Measurements from ENCODE around the gene SGIP1. TPM values are rescaled to one million over a fixed set of nuclear protein-coding genes. Genes with fewer than 3 reads are reported as not detected.

Gene SGIP1
- total RNA-seq, 1 donor from 2014 or later: not detected

GRCh38 chr1:66505671-66506392, 28.1 kb upstream of the SGIP1 start:
- Mint-ChIP-seq H3K9me3 (no peaks in the 10 kb centered on the region), H3K4me1 (no peaks in the 10 kb centered on the region), H3K4me3 (no peak overlapping the region), H3K27me3 (peaks cover 28% of the 10 kb centered on the region), H3K27ac (no peak overlapping the region), H3K36me3 (ENCODE audit: low read depth) (no peaks in the 10 kb centered on the region)
- intact Hi-C loops (cut with micrococcal nuclease): no loop called here
- DNase-seq: no peak

- no peak overlapping the region for H3K27ac Mint-ChIP-seq
- no peaks in the 10 kb centered on the region for H3K4me1 Mint-ChIP-seq
- no peaks in the 10 kb centered on the region for H3K9me3 Mint-ChIP-seq
- DNase-seq: no peak
- H3K36me3 Mint-ChIP-seq (ENCODE audit: low read depth): no peaks in the 10 kb centered on the region
- intact Hi-C loops (cut with micrococcal nuclease): no loop called here
- peaks cover 28% of the 10 kb centered on the region for H3K27me3 Mint-ChIP-seq
- H3K4me3 Mint-ChIP-seq: no peak overlapping the region
Observed at GRCh38 chr1:66506393-66506687, 27.6 kb upstream of the SGIP1 start.

GRCh38 chr1:66506991-66507390, 27.0 kb upstream of the SGIP1 start:
- Mint-ChIP-seq H3K27ac (no peak overlapping the region), H3K9me3 (no peaks in the 10 kb centered on the region), H3K4me1 (no peaks in the 10 kb centered on the region), H3K27me3 (peaks cover 24% of the 10 kb centered on the region), H3K4me3 (no peak overlapping the region), H3K36me3 (ENCODE audit: low read depth) (no peaks in the 10 kb centered on the region)
- DNase-seq: no peak
- intact Hi-C loops (cut with micrococcal nuclease): no loop called here

GRCh38 chr1:66510407-66510806, 23.5 kb upstream of the SGIP1 start:
- H3K9me3 Mint-ChIP-seq: no peaks in the 10 kb centered on the region
- intact Hi-C loops (cut with micrococcal nuclease): no loop called here
- H3K27ac Mint-ChIP-seq: no peak overlapping the region
- H3K4me1 Mint-ChIP-seq: no peaks in the 10 kb centered on the region
- DNase-seq: peak; percentile 40
- H3K27me3 Mint-ChIP-seq: peaks cover 16% of the 10 kb centered on the region
- H3K36me3 Mint-ChIP-seq (ENCODE audit: low read depth): no peaks in the 10 kb centered on the region
- H3K4me3 Mint-ChIP-seq: no peak overlapping the region

GRCh38 chr1:66511118-66511517, 22.8 kb upstream of the SGIP1 start:
- Mint-ChIP-seq H3K27me3 (peaks cover 20% of the 10 kb centered on the region), H3K36me3 (ENCODE audit: low read depth) (no peaks in the 10 kb centered on the region), H3K9me3 (no peaks in the 10 kb centered on the region), H3K4me3 (no peak overlapping the region), H3K4me1 (no peaks in the 10 kb centered on the region), H3K27ac (no peak overlapping the region)
- intact Hi-C loops (cut with micrococcal nuclease): no loop called here
- DNase-seq: peak; percentile 41

GRCh38 chr1:66517959-66518358, 16.0 kb upstream of the SGIP1 start:
- Mint-ChIP-seq H3K27ac (no peak overlapping the region), H3K4me3 (no peak overlapping the region), H3K4me1 (no peaks in the 10 kb centered on the region), H3K36me3 (ENCODE audit: low read depth) (no peaks in the 10 kb centered on the region), H3K27me3 (peaks cover 24% of the 10 kb centered on the region), H3K9me3 (no peaks in the 10 kb centered on the region)
- DNase-seq: no peak
- intact Hi-C loops (cut with micrococcal nuclease): no loop called here

- H3K4me3 Mint-ChIP-seq: no peak overlapping the region
- H3K27me3 Mint-ChIP-seq: peaks cover 22% of the 10 kb centered on the region
- no peaks in the 10 kb centered on the region for H3K4me1 Mint-ChIP-seq
- no peak overlapping the region for H3K27ac Mint-ChIP-seq
- DNase-seq: no peak
- intact Hi-C loops (cut with micrococcal nuclease): no loop called here
- H3K36me3 Mint-ChIP-seq (ENCODE audit: low read depth): no peaks in the 10 kb centered on the region
- H3K9me3 Mint-ChIP-seq: no peaks in the 10 kb centered on the region
Observed at GRCh38 chr1:66518654-66519053, 15.3 kb upstream of the SGIP1 start.

GRCh38 chr1:66519992-66520391, 14.0 kb upstream of the SGIP1 start:
- peaks cover 21% of the 10 kb centered on the region for H3K27me3 Mint-ChIP-seq
- H3K27ac Mint-ChIP-seq: no peak overlapping the region
- no peaks in the 10 kb centered on the region for H3K4me1 Mint-ChIP-seq
- no peaks in the 10 kb centered on the region for H3K36me3 Mint-ChIP-seq (ENCODE audit: low read depth)
- no peaks in the 10 kb centered on the region for H3K9me3 Mint-ChIP-seq
- H3K4me3 Mint-ChIP-seq: no peak overlapping the region
- intact Hi-C loops (cut with micrococcal nuclease): no loop called here
- no peak for DNase-seq

GRCh38 chr1:66520655-66521054, 13.3 kb upstream of the SGIP1 start:
- Mint-ChIP-seq H3K27ac (no peak overlapping the region), H3K27me3 (peaks cover 21% of the 10 kb centered on the region), H3K36me3 (ENCODE audit: low read depth) (no peaks in the 10 kb centered on the region), H3K4me3 (no peak overlapping the region), H3K4me1 (no peaks in the 10 kb centered on the region), H3K9me3 (no peaks in the 10 kb centered on the region)
- intact Hi-C loops (cut with micrococcal nuclease): no loop called here
- no peak for DNase-seq

- no peak for DNase-seq
- no peaks in the 10 kb centered on the region for H3K9me3 Mint-ChIP-seq
- H3K36me3 Mint-ChIP-seq (ENCODE audit: low read depth): no peaks in the 10 kb centered on the region
- peaks cover 11% of the 10 kb centered on the region for H3K27me3 Mint-ChIP-seq
- intact Hi-C loops (cut with micrococcal nuclease): no loop called here
- no peak overlapping the region for H3K4me3 Mint-ChIP-seq
- no peaks in the 10 kb centered on the region for H3K4me1 Mint-ChIP-seq
- H3K27ac Mint-ChIP-seq: no peak overlapping the region
Observed at GRCh38 chr1:66521721-66522365, 12.1 kb upstream of the SGIP1 start.

GRCh38 chr1:66523562-66523961, 10.4 kb upstream of the SGIP1 start:
- no peak overlapping the region for H3K27ac Mint-ChIP-seq

GRCh38 chr1:66525086-66525485, 8.9 kb upstream of the SGIP1 start:
- Mint-ChIP-seq H3K36me3 (ENCODE audit: low read depth) (no peaks in the 10 kb centered on the region), H3K27ac (no peak overlapping the region), H3K4me1 (no peaks in the 10 kb centered on the region), H3K4me3 (no peak overlapping the region), H3K27me3 (peaks cover 17% of the 10 kb centered on the region), H3K9me3 (no peaks in the 10 kb centered on the region)
- no peak for DNase-seq
- intact Hi-C loops (cut with micrococcal nuclease): no loop called here

More at GRCh38 chr1:66523562-66523961, 10.4 kb upstream of the SGIP1 start:
- Mint-ChIP-seq H3K27me3 (peaks cover 7% of the 10 kb centered on the region), H3K36me3 (ENCODE audit: low read depth) (no peaks in the 10 kb centered on the region), H3K4me3 (no peak overlapping the region), H3K9me3 (no peaks in the 10 kb centered on the region), H3K4me1 (no peaks in the 10 kb centered on the region)
- intact Hi-C loops (cut with micrococcal nuclease): no loop called here
- no peak for DNase-seq

- DNase-seq: no peak
- intact Hi-C loops (cut with micrococcal nuclease): no loop called here
- no peak overlapping the region for H3K4me3 Mint-ChIP-seq
- no peaks in the 10 kb centered on the region for H3K4me1 Mint-ChIP-seq
- no peaks in the 10 kb centered on the region for H3K36me3 Mint-ChIP-seq (ENCODE audit: low read depth)
- peaks cover 17% of the 10 kb centered on the region for H3K27me3 Mint-ChIP-seq
- H3K9me3 Mint-ChIP-seq: no peaks in the 10 kb centered on the region
- H3K27ac Mint-ChIP-seq: no peak overlapping the region
Observed at GRCh38 chr1:66526036-66526435, 7.9 kb upstream of the SGIP1 start.

- Mint-ChIP-seq H3K36me3 (ENCODE audit: low read depth) (no peaks in the 10 kb centered on the region), H3K9me3 (no peaks in the 10 kb centered on the region), H3K27me3 (peaks cover 23% of the 10 kb centered on the region), H3K4me1 (peaks cover 1% of the 10 kb centered on the region), H3K4me3 (no peak overlapping the region), H3K27ac (no peak overlapping the region)
- DNase-seq: no peak
- intact Hi-C loops (cut with micrococcal nuclease): no loop called here
Observed at GRCh38 chr1:66526991-66527390, 7.0 kb upstream of the SGIP1 start.

GRCh38 chr1:66527686-66528085, 6.3 kb upstream of the SGIP1 start:
- Mint-ChIP-seq H3K27ac (no peak overlapping the region), H3K36me3 (ENCODE audit: low read depth) (no peaks in the 10 kb centered on the region), H3K4me1 (peaks cover 4% of the 10 kb centered on the region), H3K9me3 (no peaks in the 10 kb centered on the region), H3K4me3 (no peak overlapping the region), H3K27me3 (peaks cover 28% of the 10 kb centered on the region)
- no peak for DNase-seq
- intact Hi-C loops (cut with micrococcal nuclease): no loop called here

All from activated CD4-positive, alpha-beta T cell treated with anti-CD3 and anti-CD28 coated beads, Interleukin-2, amount 10 ng/mL, durations not matched to agents 24 days and 14 days (primary cell).